DMS153 treated with DMSO at 0.1 percent for 48 hours (cell line): ENCODE data around the gene SLC29A3.

Experiments used
- DNase-seq: peaks from one replicate; lab custom pipeline; 2025; ENCODE audit not compliant: unreplicated experiment; lab: John Stamatoyannopoulos, UW

SLC29A3 gene

DNA sequence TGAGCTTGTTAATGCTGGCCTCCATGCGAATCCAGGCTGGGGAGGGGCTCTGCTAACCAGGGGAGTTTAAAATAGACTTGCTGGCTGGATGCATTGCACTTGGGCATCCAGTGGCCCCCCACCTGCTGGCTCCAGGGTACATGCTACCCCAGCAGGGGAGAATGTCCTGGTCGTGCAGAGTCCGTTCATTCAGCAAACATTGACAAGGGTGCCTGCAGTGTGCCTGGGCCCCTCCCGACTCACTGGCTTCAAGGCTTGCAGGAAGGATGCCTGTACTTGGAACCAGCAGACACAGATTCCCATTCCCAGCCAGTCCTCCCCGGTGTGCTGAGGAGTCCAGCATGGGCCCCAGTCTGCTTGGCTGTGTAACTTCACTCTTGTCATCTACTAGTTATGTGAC is 1.5 kb downstream of the SLC29A3 start:
- DNase-seq, result no peak

- DNase-seq, result no peak
Observed at GRCh38 chr10:71321386-71321785, 2.3 kb downstream of the SLC29A3 start.

- DNase-seq, result no peak
Observed at GRCh38 chr10:71323407-71323806, 4.3 kb downstream of the SLC29A3 start.

- no peak for DNase-seq
Observed at GRCh38 chr10:71324743-71325142, 5.7 kb downstream of the SLC29A3 start.

- DNase-seq, result no peak
Observed at GRCh38 chr10:71325267-71325666, 6.2 kb downstream of the SLC29A3 start.

GRCh38 chr10:71326464-71326881 is 7.4 kb downstream of the SLC29A3 start:
- peak; percentile 81 for DNase-seq

DNA sequence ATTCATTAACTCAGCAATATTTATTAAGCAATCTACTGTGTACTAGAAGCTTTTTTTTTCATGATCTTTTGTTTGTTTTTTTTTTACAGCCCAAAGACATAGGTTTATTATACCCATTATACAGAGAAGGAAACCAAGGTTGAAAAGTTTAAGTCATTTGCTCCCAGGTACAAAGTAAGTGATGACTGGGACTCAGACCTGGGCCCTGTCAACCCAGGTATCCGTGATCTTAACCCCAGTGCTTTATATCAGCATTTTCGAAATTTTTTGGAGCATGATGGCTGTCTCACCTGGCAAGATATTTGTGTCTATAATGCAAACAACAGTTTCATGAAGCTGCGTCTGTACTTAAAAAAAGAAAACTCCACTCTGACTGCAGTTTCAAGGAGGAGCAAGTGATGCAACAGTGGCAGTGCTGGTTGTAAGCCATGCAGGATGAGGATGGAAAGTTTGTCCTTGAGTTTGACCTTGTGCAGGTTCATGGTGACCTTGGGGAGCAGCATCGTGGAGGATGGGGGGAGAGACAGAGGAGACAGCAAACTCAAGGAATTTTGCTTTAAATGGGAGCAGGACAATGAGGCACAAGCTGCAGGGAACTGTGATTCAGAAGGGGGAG is 11.8 kb downstream of the SLC29A3 start:
- no peak for DNase-seq

GRCh38 chr10:71331736-71332135 is 12.7 kb downstream of the SLC29A3 start:
- peak; percentile 39 for DNase-seq

GRCh38 chr10:71332466-71332865 is 13.4 kb downstream of the SLC29A3 start:
- DNase-seq, result no peak

DNA sequence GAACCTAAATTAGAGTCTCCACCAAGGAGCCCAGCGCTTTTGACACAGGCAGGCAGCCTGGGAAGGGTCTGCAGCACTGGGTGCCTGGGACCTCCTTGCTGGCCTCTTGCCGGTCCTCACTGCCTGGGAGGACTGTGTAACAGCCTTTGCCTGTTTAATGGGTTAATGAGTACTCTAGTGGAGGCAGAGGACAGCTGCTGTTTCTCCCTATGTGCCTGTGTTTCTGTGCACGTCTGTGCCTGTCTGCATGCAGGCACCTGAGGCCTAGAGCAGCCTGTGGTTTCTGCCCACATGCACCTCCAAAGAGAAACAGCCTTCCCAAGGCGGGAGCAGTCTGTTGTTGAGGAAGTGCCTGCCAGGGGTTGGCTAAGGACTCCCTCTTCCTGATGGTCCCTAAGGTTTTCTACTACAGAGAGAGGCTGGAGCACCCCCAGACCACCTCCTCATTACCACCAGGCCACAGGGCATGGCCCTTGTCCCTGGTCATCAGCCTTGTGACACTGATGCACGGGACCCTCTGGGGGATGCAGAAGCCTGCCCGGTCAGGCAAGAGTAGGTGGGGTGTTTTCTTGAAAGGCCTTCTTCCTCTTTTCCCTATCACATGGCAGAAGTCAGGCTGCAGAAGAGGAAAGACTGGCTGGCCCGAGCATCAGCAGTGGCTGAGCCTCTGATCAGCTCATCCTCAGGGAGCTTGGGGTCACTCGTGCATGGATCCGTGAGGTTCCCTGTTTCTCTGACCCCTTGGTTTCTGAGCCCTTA is 14.2 kb downstream of the SLC29A3 start:
- peak; percentile 61 for DNase-seq

- peak; percentile 20 for DNase-seq
Observed at GRCh38 chr10:71334221-71334791, 15.2 kb downstream of the SLC29A3 start.

DNA sequence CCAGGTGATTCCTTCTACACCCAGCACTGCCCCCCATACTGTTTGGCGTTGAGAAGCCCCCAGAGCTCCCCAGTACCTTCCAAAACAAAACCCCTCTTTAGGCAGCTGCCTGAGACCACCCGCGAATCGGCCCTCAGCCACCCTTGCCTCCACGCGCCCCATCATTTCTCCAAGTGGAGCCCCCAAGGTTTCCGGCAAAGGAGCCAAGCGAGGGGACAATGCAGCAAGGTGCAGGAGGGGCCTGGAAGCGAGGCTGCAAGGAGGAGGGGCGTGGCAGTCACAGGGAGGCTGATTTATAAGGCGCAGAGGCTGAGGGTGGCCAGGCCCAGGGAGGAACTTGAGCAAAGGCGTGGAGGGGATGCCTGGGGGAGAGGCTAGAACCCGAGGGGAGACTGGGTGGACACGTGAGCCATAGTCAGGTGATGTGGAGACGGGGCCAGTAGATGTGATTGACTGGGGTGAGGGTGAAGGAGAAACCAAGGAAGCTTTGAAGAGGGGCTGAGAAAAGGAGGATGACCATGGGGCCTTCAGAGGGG is 16.2 kb downstream of the SLC29A3 start:
- DNase-seq, result no peak

DNA sequence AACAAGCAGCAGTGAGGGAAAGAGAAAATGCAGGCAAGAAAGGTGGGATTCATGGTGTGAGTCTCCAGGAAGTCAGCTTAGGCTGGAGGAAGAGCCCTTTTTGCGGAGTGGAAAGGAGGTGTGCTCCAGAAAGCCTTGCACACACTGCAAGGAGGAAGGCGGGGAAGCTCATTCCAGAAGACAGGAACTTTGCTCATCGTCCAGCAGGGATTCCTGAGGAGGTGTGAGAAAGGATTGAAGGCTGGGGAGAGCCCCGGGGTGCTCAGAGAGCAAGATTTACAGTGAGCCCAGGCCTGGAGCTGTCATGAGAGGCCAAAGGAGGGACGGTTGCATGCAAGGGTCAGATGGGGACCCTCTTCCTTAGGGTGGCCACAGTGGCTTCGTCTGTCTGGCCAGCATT is 17.6 kb downstream of the SLC29A3 start:
- no peak for DNase-seq

DNA sequence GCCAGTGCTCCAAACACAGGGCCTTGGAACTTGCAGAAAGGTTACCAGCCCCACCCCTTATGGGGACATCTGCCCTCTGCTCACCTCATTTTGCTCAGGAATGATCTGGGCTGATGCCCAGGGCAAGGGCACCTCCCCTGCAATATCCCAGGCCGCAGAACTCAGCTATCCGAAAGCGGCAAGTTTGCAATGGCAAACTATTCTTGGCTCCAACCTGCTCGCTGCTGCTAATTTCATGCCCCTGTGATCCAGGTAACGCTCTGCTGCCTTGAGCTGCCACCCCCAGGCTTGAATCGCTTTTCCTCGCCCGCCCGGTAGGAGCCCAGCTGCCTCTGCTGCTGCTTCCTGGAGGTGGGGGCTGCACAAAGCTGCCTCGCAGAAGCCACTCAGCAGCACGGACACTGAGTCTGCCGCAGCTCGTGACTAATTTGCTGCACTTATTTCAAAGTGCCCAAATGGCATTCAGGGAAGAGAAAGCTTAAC is 18.2 kb downstream of the SLC29A3 start:
- DNase-seq, result no peak

- DNase-seq, result no peak
Observed at GRCh38 chr10:71338728-71339495, 19.9 kb downstream of the SLC29A3 start.

- DNase-seq, result no peak
Observed at GRCh38 chr10:71339796-71340589, 20.9 kb downstream of the SLC29A3 start.

DNA sequence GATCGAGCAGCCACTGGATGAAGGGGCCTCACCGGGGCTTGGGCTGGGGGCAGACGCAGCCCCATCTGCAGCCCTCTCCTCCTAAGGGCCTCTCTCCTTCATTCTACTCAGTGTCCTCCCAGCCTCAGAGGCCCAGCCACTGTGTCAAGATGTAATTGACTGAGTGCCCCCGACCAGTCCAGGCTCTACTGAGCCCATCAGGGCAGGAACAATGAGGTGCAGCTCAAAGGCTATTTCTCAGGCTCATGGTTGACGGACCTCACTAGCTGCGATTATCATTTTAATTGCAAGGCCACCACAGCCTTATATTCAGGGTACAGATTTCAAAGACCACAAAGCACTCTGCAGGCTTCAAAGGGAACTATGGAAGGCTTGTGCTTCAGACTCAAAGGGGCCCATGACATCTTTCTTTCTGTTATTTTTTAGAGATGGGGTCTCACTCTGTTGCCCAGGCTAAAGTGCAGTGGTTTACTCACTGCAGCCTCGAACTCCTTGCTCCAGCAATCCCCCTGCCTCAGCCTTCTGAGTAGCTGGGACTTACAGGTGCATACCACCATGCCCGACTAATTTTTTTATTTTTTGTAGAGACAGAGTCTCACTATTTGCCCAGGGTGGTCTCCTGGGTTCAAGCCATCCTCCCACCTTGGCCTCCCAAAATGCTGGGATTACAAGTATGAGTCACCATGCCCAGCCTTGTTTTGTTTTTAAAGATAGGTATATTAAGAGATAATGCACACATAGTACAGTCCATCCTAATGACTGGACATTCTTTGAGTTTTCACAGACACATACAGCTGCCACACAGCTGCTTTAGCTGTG is 23.7 kb downstream of the SLC29A3 start:
- DNase-seq, result no peak

- no peak for DNase-seq
Observed at GRCh38 chr10:71343392-71343773, 24.3 kb downstream of the SLC29A3 start.

DNA sequence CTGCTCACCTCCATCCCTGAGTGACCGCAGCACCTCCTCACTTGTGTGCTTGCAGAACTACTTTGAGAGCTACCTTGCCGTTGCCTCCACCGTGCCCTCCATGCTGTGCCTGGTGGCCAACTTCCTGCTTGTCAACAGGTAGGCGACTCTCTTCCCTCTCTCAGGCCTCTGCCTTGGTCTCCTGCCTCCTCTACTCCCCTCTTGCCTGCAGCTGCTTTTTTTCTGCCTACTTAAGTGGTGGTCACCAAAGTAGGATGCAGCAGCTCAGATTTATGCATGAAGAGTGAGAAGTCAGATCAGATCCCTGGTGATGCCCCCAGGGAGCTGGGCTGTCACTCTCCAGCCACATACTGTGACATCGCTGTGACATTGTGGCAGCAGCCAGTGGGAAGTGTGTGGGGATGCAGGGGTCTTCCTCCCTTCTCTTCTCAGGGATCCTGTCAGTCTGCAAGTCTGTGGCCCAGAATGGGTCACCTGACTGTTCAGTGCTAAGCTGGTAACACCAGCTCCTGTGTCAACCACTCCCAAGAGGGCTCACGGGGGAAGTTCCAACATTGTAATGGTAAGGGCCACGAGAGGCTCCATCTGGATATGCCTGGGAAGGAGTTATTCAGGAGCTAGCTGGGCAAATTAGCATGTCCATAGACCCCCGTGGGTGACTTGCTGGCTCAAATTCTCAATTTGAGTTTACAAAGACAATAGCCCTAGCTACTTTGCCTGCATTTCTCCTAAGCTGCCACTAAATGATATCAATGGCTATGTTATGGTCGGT is 25.3 kb downstream of the SLC29A3 start:
- DNase-seq, result no peak
